GM12872 (cell line): ENCODE measurements around the gene CD28.

ENCODE experiments used
- CTCF ChIP-seq: IDR thresholded peaks from 3 replicates; pipeline ENCODE4 v1.5.1; 2011; ENCODE audit warnings: low read depth, mild to moderate bottlenecking, low read length, moderate library complexity; ENCODE audit not compliant: insufficient read depth

Gene CD28

GRCh38 chr2:203718087-203718486, 11.6 kb downstream of the CD28 start:
- no peak for TF ChIP-seq CTCF

- TF ChIP-seq CTCF, result no peak
Measured at GRCh38 chr2:203719456-203720410, 13.3 kb downstream of the CD28 start.

GRCh38 chr2:203720915-203721672, 14.7 kb downstream of the CD28 start:
- TF ChIP-seq CTCF, result no peak

GRCh38 chr2:203721781-203722300, 15.4 kb downstream of the CD28 start:
- TF ChIP-seq CTCF, result no peak

GRCh38 chr2:203722411-203722810, 16.0 kb downstream of the CD28 start:
- TF ChIP-seq CTCF, result no peak

GRCh38 chr2:203728321-203728720, 21.9 kb downstream of the CD28 start:
- TF ChIP-seq CTCF, result no peak

GRCh38 chr2:203730076-203730729, 23.8 kb downstream of the CD28 start:
- TF ChIP-seq CTCF, result no peak
